ENCODE measurements around the gene AKR1A1.

AKR1A1 gene

DNA sequence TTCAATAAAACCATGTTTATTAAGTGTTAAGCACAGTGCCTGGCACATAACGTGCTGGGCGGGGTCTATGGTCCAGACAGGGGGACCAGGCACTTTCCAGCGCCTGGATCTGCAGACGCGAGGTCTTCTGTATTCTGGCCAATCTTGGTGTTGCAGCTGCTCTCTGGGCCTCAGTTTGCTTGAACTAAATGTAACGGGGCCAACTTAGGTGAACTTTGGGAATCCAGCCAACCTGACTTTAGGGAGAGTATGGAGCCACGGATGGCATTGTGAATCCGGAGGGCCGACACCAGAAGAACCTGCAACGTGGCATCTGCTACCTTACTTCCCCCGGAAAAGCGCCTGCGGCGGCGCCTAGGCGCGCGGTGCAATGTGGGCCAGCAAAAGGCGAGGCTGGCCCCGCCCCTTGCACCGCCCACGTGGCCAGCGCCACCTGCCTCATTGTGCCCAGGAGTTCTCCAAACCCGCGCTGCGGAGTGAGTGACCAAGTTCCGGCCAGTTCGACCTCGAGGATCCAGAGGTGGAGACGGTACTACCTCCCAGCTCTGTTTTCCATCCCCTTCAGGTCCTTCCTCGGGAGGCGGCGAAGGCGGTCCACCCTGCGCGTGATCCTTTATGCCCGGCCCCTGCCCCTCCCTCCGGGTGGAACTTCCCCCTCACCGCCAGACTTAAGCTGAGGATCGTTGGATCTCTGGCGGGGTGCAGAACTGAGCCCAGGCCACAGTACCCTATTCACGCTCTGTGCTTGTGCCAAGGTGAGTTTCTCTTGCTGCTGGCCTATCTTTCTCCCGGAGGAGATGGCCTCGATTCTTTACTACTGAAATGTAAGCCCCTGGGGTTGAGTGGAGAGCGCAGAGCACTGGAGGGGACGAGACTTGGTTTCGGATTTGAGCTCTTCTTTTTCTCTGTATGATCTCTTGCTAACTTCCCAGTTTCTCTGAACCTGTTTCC, at the start of gene AKR1A1:
Gene AKR1A1, plus strand, starts transcription at position 426 of the 951 bp plus-strand sequence. CDS start 10,969 bp downstream, outside the sequence.
- TF ChIP-seq, protein P1, sequence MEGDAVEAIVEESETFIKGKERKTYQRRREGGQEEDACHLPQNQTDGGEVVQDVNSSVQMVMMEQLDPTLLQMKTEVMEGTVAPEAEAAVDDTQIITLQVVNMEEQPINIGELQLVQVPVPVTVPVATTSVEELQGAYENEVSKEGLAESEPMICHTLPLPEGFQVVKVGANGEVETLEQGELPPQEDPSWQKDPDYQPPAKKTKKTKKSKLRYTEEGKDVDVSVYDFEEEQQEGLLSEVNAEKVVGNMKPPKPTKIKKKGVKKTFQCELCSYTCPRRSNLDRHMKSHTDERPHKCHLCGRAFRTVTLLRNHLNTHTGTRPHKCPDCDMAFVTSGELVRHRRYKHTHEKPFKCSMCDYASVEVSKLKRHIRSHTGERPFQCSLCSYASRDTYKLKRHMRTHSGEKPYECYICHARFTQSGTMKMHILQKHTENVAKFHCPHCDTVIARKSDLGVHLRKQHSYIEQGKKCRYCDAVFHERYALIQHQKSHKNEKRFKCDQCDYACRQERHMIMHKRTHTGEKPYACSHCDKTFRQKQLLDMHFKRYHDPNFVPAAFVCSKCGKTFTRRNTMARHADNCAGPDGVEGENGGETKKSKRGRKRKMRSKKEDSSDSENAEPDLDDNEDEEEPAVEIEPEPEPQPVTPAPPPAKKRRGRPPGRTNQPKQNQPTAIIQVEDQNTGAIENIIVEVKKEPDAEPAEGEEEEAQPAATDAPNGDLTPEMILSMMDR (IDR thresholded peaks at IDR 0.05; ENCODE audit: unreplicated experiment in 3 of 3): peak in 1 of 3 experiments; percentile 7
- Mint-ChIP-seq H3K4me1 (peaks cover 16% of the 10 kb centered on the region), H3K36me3 (ENCODE audit: low read depth) (peaks cover 8% of the 10 kb centered on the region), H3K27me3 (ENCODE audit: low read depth) (peaks cover 4% of the 10 kb centered on the region), H3K4me3 (peak within 1 kb of the TSS; percentile 93 to 96 (median 95)), H3K27ac (peak within 1 kb of the TSS; percentile 96 to 98 (median 97)), H3K9me3 (no peaks in the 10 kb centered on the region)

- Mint-ChIP-seq H3K36me3 (ENCODE audit: low read depth) (peaks cover 2% of the 10 kb centered on the region), H3K4me3 (peak overlapping the region; percentile 65 to 94 (median 74)), H3K9me3 (no peaks in the 10 kb centered on the region), H3K4me1 (peaks cover 28% of the 10 kb centered on the region), H3K27ac (peak overlapping the region in 1 of 3 experiments; percentile 25), H3K27me3 (ENCODE audit: low read depth) (no peaks in the 10 kb centered on the region)
- TF ChIP-seq, protein P1 (IDR thresholded peaks at IDR 0.05; ENCODE audit: unreplicated experiment in 3 of 3): no peak
These were observed 49.1 kb upstream of the AKR1A1 start for GRCh38 chr1:45501505-45501859.

DNA sequence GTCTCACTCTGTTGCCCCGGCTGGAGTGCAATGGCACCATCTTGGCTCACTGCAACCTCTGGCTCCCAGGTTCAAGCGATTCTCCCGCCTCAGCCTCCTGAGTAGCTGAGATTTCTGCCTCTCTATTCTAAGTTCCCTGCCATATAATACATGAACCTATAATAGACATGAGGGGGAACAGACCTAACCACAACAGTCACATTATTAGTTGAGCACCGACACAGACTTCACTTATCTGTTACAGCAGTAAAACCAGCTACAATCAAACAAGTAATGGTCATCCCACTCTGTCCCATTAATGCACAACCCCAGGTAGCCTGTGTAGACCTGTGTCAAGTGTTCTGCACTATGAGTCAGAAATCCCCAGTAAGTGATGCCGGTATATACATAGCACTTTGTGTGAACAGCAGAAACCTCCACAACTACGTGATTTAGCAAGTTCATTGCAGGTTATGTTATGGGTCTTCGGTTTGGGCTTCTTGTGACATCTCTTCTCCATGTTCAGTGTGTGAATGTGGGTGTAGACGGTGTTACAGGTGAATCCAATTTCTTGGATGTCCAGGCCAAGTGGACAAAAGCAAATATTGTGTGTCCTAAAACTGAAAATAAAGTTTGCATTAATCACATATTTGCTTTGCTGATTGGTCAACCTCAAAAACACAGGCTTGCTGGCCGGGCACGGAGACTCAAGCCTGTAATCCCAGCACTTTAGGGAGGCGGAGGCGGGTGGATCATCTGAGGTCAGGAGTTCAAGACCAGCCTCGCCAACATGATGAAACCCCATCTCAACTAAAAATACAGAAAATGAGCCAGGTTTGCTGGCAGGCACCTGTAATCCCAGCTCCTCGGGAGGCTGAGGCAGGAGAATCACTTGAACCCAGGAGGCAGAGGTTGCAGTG, 46.9 kb upstream of the AKR1A1 start:
- Mint-ChIP-seq H3K4me1 (peaks cover 24% of the 10 kb centered on the region), H3K4me3 (peak overlapping the region in 1 of 3 experiments; percentile 31), H3K27me3 (ENCODE audit: low read depth) (no peaks in the 10 kb centered on the region), H3K9me3 (no peaks in the 10 kb centered on the region), H3K36me3 (ENCODE audit: low read depth) (peaks cover 5% of the 10 kb centered on the region), H3K27ac (no peak overlapping the region)
- TF ChIP-seq, protein P1 (IDR thresholded peaks at IDR 0.05; ENCODE audit: unreplicated experiment in 3 of 3): no peak

GRCh38 chr1:45507195-45507594, 43.4 kb upstream of the AKR1A1 start:
- no peaks in the 10 kb centered on the region for H3K27me3 Mint-ChIP-seq (ENCODE audit: low read depth)
- peaks cover 28% of the 10 kb centered on the region for H3K36me3 Mint-ChIP-seq (ENCODE audit: low read depth)
- no peak overlapping the region for H3K27ac Mint-ChIP-seq
- H3K4me1 Mint-ChIP-seq: no peaks in the 10 kb centered on the region
- H3K9me3 Mint-ChIP-seq: no peaks in the 10 kb centered on the region
- TF ChIP-seq, protein P1 (IDR thresholded peaks at IDR 0.05; ENCODE audit: unreplicated experiment in 3 of 3): no peak
- no peak overlapping the region for H3K4me3 Mint-ChIP-seq

DNA sequence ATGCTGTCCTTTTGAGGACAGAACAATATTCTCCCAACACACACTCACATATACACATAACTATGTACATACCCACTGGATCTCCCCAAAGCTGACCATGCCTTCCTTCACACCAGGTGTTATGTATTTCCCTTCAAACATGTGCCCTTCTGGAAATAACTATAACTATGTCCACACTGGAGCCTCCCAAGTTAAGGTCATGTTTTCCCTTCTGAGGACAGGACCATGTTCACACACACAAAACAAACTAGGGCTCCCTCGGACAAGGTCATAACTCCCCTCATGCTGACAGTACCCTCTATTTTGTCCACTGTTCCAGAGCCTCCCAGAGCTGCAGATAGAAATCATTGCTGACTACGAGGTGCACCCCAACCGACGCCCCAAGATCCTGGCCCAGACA, 42.7 kb upstream of the AKR1A1 start:
- Mint-ChIP-seq H3K27me3 (ENCODE audit: low read depth) (no peaks in the 10 kb centered on the region), H3K9me3 (no peaks in the 10 kb centered on the region), H3K36me3 (ENCODE audit: low read depth) (peaks cover 31% of the 10 kb centered on the region), H3K4me1 (peaks cover 4% of the 10 kb centered on the region), H3K4me3 (no peak overlapping the region), H3K27ac (no peak overlapping the region)
- TF ChIP-seq, protein P1 (IDR thresholded peaks at IDR 0.05; ENCODE audit: unreplicated experiment in 3 of 3): no peak
